HEK293 (cell line): ENCODE results near the gene MLLT10.
A peak's percentile ranks its signal among the peaks of the same experiment; 100 is the strongest.

Experiments
- GLIS2 ChIP-seq: fragments of 450-650 bp; formaldehyde crosslinking; IDR thresholded peaks from 2 replicates; pipeline ENCODE4 v1.5.1; 2016; ENCODE audit warnings: missing biosample characterization, missing genetic modification characterization
- KLF9 ChIP-seq: fragments of 450-650 bp; formaldehyde crosslinking; IDR thresholded peaks from 2 replicates; pipeline ENCODE4 v1.5.1; 2016; ENCODE audit warnings: missing biosample characterization, missing genetic modification characterization, low read depth
- MEIS1 ChIP-seq: sonication (generic); formaldehyde crosslinking; IDR thresholded peaks from 2 replicates; pipeline ENCODE4 v1.8.1; 2022; ENCODE audit warnings: missing genetic modification reagents, mild to moderate bottlenecking, borderline replicate concordance
- MZF1 ChIP-seq: fragments of 450-650 bp; formaldehyde crosslinking; IDR thresholded peaks from 2 replicates; pipeline ENCODE4 v1.5.1; 2017; ENCODE audit warnings: missing biosample characterization, missing genetic modification characterization, borderline replicate concordance
- PRDM1 ChIP-seq: fragments of 450-650 bp; formaldehyde crosslinking; IDR thresholded peaks from 2 replicates; pipeline ENCODE4; 2016; ENCODE audit warnings: missing biosample characterization, missing genetic modification characterization
- SALL2 ChIP-seq: fragments of 450-650 bp; formaldehyde crosslinking; IDR thresholded peaks from 2 replicates; pipeline ENCODE4 v1.5.0; 2017; ENCODE audit warnings: missing biosample characterization, mild to moderate bottlenecking, missing genetic modification characterization, borderline replicate concordance
- SCRT1 ChIP-seq: fragments of 450-650 bp; formaldehyde crosslinking; IDR thresholded peaks from 2 replicates; pipeline ENCODE4 v1.5.1; 2016; ENCODE audit warnings: missing biosample characterization, missing genetic modification characterization, borderline replicate concordance
- WT1 ChIP-seq: fragments of 450-650 bp; formaldehyde crosslinking; IDR thresholded peaks from 2 replicates; pipeline ENCODE4 v1.5.1; 2016; ENCODE audit warnings: missing biosample characterization, missing genetic modification characterization
- ZBTB1 ChIP-seq: fragments of 450-650 bp; formaldehyde crosslinking; IDR thresholded peaks from 2 replicates; pipeline ENCODE4 v1.5.1; 2016; ENCODE audit warnings: missing biosample characterization, missing genetic modification characterization
- ZBTB17 ChIP-seq: fragments of 450-650 bp; formaldehyde crosslinking; IDR thresholded peaks from 2 replicates; pipeline ENCODE4 v1.5.1; 2016; ENCODE audit warnings: missing biosample characterization, missing genetic modification characterization
- ZBTB7A ChIP-seq: fragments of 450-650 bp; formaldehyde crosslinking; IDR thresholded peaks from 2 replicates; pipeline ENCODE4 v1.5.1; 2016; ENCODE audit warnings: low read depth, missing biosample characterization, missing genetic modification characterization
- ZFHX2 ChIP-seq: fragments of 450-650 bp; formaldehyde crosslinking; conservative IDR thresholded peaks from 2 replicates; pipeline ENCODE4 v1.5.1; 2016; ENCODE audit warnings: missing biosample characterization, missing genetic modification characterization
- ZNF169 ChIP-seq: fragments of 450-650 bp; formaldehyde crosslinking; IDR thresholded peaks from 2 replicates; pipeline ENCODE4 v1.5.1; 2016; ENCODE audit warnings: missing biosample characterization, missing genetic modification characterization
- ZNF174 ChIP-seq: fragments of 450-650 bp; formaldehyde crosslinking; IDR thresholded peaks from 2 replicates; pipeline ENCODE4 v1.5.0; 2017; ENCODE audit warnings: missing biosample characterization, mild to moderate bottlenecking, missing genetic modification characterization
- ZNF23 ChIP-seq: fragments of 450-650 bp; formaldehyde crosslinking; IDR thresholded peaks from 2 replicates; pipeline ENCODE4 v1.5.1; 2016; ENCODE audit warnings: missing biosample characterization, missing genetic modification characterization, borderline replicate concordance
- ZNF239 ChIP-seq: fragments of 450-650 bp; formaldehyde crosslinking; IDR thresholded peaks from 2 replicates; pipeline ENCODE4 v1.5.1; 2016; ENCODE audit warnings: missing biosample characterization, missing genetic modification characterization
- ZNF266 ChIP-seq: fragments of 450-650 bp; formaldehyde crosslinking; IDR thresholded peaks from 2 replicates; pipeline ENCODE4 v1.5.1; 2016; ENCODE audit warnings: missing biosample characterization, missing genetic modification characterization, low read depth
- ZNF302 ChIP-seq: fragments of 450-650 bp; formaldehyde crosslinking; IDR thresholded peaks from 2 replicates; pipeline ENCODE4 v1.5.1; 2016; ENCODE audit warnings: missing biosample characterization, missing genetic modification characterization, low read depth
- ZNF324 ChIP-seq: fragments of 450-650 bp; formaldehyde crosslinking; IDR thresholded peaks from 2 replicates; pipeline ENCODE4 v1.5.1; 2016; ENCODE audit warnings: missing biosample characterization, missing genetic modification characterization
- ZNF391 ChIP-seq: fragments of 450-650 bp; formaldehyde crosslinking; IDR thresholded peaks from 2 replicates; pipeline ENCODE4 v1.5.1; 2016; ENCODE audit warnings: low read depth, missing biosample characterization, missing genetic modification characterization, borderline replicate concordance
- ZNF394 ChIP-seq: fragments of 450-650 bp; formaldehyde crosslinking; IDR thresholded peaks from 2 replicates; pipeline ENCODE4 v1.5.1; 2016; ENCODE audit warnings: missing biosample characterization, missing genetic modification characterization, mild to moderate bottlenecking, moderate library complexity, borderline replicate concordance
- ZNF501 ChIP-seq: fragments of 450-650 bp; formaldehyde crosslinking; IDR thresholded peaks from 2 replicates; pipeline ENCODE4 v1.5.1; 2016; ENCODE audit warnings: missing biosample characterization, missing genetic modification characterization
- ZNF514 ChIP-seq: fragments of 450-650 bp; formaldehyde crosslinking; IDR thresholded peaks from 2 replicates; pipeline ENCODE4 v1.5.1; 2016; ENCODE audit warnings: missing biosample characterization, missing genetic modification characterization
- ZNF548 ChIP-seq: fragments of 450-650 bp; formaldehyde crosslinking; IDR thresholded peaks from 2 replicates; pipeline ENCODE4 v1.5.1; 2016; ENCODE audit warnings: missing biosample characterization, missing genetic modification characterization
- ZNF549 ChIP-seq: fragments of 450-650 bp; IDR thresholded peaks from 2 replicates; pipeline ENCODE4 v1.5.1; 2018; ENCODE audit warnings: missing biosample characterization, missing genetic modification characterization, mild to moderate bottlenecking, inconsistent platforms, moderate library complexity
- ZNF596 ChIP-seq: fragments of 450-650 bp; IDR thresholded peaks from 2 replicates; pipeline ENCODE4 v1.5.0; 2018; ENCODE audit warnings: missing biosample characterization, mild to moderate bottlenecking, missing genetic modification characterization, moderate library complexity
- ZNF664 ChIP-seq: fragments of 450-650 bp; formaldehyde crosslinking; IDR thresholded peaks from 2 replicates; pipeline ENCODE4 v1.5.1; 2016; ENCODE audit warnings: missing biosample characterization, missing genetic modification characterization
- ZNF843 ChIP-seq: fragments of 450-650 bp; formaldehyde crosslinking; IDR thresholded peaks from 2 replicates; pipeline ENCODE4 v1.5.1; 2016; ENCODE audit warnings: missing biosample characterization, missing genetic modification characterization
- ZXDB ChIP-seq: fragments of 450-650 bp; formaldehyde crosslinking; IDR thresholded peaks from 2 replicates; pipeline ENCODE4 v1.5.1; 2016; ENCODE audit warnings: missing biosample characterization, missing genetic modification characterization
- TF ChIP-seq, protein P1 (sequence below): fragments of 450-650 bp; formaldehyde crosslinking; IDR thresholded peaks from 2 replicates; pipeline ENCODE4 v1.5.1; 2016; ENCODE audit warnings: missing biosample characterization, missing genetic modification characterization, low read depth
- TF ChIP-seq, protein P2 (sequence below): fragments of 450-650 bp; formaldehyde crosslinking; IDR thresholded peaks from 2 replicates; pipeline ENCODE4 v1.5.1; 2016; ENCODE audit warnings: missing biosample characterization, missing genetic modification characterization
- TF ChIP-seq, protein P3 (sequence below): fragments of 450-650 bp; formaldehyde crosslinking; IDR thresholded peaks from 2 replicates; pipeline ENCODE4 v1.5.1; 2016; ENCODE audit warnings: missing biosample characterization, missing genetic modification characterization, borderline replicate concordance

Gene MLLT10

DNA sequence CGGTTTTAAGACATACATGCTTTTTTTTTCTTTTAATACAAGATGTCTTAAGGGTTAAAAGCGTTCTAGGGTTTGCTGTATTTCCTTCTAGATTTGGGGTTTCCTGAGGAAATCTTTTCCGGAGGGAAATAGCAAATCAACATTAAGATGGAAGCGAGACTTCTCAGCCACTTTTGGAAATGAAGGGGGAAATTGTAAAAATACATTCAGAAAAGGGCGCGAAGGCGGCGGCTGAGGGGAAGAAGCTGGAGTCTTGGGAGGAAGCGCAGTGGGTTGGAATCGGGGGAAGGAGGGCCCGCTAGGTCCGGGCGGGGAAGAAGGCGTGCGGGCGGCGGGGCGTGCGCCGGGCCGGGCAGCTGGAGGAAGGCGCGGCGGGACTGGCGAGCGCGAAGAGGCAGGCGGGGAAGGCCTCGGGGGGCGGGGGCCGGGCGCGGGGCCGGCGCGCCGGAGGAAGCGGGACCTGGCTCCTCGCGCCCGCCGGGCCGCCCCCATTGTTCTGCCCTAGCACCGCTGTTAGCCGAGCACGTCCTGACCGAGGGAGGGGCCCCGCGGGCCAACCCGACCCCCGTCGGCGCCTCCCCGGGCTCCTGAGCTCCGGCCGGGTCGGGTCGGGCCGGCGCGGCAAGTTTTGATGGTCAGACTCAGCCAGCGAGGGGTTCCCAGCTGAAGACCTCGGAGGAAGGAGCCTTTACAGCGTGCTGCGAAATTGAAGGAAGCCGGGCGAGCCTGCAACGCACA is 7.0 kb upstream of the MLLT10 start (continued):
- TF ChIP-seq KLF9 (tag by site-specific recombination) (peak; percentile 75), ZNF549 (tag by site-specific recombination) (no peak), WT1 (no peak), ZNF514 (tag by site-specific recombination) (no peak), ZNF302 (no peak), PRDM1 (tag by site-specific recombination) (no peak), ZNF174 (tag by site-specific recombination) (no peak), ZNF266 (no peak), ZNF548 (tag by site-specific recombination) (no peak), ZNF324 (tag by site-specific recombination) (no peak), ZNF391 (tag by site-specific recombination) (peak; percentile 15; the same call in 1 of the 2 replicates), SALL2 (tag by site-specific recombination) (no peak), ZNF664 (no peak), ZBTB17 (tag by site-specific recombination) (no peak), ZNF501 (tag by site-specific recombination) (no peak; the same call in 1 of the 2 replicates), ZNF169 (no peak), GLIS2 (tag by site-specific recombination) (peak; percentile 94), ZNF394 (tag by site-specific recombination) (peak; percentile 96), ZBTB7A (tag by site-specific recombination) (no peak), ZNF23 (tag by site-specific recombination) (no peak), ZNF843 (tag by site-specific recombination) (no peak), ZNF596 (tag by site-specific recombination) (peak; percentile 35; the same call in 1 of the 2 replicates), MEIS1 (CRISPR knock-in tag) (no peak), ZXDB (peak; percentile 46), SCRT1 (tag by site-specific recombination) (no peak), ZBTB1 (tag by site-specific recombination) (no peak), ZFHX2 (tag by site-specific recombination) (no peak; the same call in 1 of the 2 replicates), MZF1 (tag by site-specific recombination) (no peak), ZNF239 (no peak)
- TF ChIP-seq, protein P1, sequence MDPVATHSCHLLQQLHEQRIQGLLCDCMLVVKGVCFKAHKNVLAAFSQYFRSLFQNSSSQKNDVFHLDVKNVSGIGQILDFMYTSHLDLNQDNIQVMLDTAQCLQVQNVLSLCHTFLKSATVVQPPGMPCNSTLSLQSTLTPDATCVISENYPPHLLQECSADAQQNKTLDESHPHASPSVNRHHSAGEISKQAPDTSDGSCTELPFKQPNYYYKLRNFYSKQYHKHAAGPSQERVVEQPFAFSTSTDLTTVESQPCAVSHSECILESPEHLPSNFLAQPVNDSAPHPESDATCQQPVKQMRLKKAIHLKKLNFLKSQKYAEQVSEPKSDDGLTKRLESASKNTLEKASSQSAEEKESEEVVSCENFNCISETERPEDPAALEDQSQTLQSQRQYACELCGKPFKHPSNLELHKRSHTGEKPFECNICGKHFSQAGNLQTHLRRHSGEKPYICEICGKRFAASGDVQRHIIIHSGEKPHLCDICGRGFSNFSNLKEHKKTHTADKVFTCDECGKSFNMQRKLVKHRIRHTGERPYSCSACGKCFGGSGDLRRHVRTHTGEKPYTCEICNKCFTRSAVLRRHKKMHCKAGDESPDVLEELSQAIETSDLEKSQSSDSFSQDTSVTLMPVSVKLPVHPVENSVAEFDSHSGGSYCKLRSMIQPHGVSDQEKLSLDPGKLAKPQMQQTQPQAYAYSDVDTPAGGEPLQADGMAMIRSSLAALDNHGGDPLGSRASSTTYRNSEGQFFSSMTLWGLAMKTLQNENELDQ: no peak
- TF ChIP-seq, protein P2, sequence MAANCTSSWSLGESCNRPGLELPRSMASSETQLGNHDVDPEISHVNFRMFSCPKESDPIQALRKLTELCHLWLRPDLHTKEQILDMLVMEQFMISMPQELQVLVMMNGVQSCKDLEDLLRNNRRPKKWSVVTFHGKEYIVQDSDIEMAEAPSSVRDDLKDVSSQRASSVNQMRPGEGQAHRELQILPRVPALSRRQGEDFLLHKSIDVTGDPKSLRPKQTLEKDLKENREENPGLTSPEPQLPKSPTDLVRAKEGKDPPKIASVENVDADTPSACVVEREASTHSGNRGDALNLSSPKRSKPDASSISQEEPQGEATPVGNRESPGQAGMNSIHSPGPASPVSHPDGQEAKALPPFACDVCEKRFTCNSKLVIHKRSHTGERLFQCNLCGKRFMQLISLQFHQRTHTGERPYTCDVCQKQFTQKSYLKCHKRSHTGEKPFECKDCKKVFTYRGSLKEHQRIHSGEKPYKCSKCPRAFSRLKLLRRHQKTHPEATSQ (tag by site-specific recombination): 0 out of 2 replicates have a peak, but pooled peaks have one; percentile 57
- TF ChIP-seq, protein P3, sequence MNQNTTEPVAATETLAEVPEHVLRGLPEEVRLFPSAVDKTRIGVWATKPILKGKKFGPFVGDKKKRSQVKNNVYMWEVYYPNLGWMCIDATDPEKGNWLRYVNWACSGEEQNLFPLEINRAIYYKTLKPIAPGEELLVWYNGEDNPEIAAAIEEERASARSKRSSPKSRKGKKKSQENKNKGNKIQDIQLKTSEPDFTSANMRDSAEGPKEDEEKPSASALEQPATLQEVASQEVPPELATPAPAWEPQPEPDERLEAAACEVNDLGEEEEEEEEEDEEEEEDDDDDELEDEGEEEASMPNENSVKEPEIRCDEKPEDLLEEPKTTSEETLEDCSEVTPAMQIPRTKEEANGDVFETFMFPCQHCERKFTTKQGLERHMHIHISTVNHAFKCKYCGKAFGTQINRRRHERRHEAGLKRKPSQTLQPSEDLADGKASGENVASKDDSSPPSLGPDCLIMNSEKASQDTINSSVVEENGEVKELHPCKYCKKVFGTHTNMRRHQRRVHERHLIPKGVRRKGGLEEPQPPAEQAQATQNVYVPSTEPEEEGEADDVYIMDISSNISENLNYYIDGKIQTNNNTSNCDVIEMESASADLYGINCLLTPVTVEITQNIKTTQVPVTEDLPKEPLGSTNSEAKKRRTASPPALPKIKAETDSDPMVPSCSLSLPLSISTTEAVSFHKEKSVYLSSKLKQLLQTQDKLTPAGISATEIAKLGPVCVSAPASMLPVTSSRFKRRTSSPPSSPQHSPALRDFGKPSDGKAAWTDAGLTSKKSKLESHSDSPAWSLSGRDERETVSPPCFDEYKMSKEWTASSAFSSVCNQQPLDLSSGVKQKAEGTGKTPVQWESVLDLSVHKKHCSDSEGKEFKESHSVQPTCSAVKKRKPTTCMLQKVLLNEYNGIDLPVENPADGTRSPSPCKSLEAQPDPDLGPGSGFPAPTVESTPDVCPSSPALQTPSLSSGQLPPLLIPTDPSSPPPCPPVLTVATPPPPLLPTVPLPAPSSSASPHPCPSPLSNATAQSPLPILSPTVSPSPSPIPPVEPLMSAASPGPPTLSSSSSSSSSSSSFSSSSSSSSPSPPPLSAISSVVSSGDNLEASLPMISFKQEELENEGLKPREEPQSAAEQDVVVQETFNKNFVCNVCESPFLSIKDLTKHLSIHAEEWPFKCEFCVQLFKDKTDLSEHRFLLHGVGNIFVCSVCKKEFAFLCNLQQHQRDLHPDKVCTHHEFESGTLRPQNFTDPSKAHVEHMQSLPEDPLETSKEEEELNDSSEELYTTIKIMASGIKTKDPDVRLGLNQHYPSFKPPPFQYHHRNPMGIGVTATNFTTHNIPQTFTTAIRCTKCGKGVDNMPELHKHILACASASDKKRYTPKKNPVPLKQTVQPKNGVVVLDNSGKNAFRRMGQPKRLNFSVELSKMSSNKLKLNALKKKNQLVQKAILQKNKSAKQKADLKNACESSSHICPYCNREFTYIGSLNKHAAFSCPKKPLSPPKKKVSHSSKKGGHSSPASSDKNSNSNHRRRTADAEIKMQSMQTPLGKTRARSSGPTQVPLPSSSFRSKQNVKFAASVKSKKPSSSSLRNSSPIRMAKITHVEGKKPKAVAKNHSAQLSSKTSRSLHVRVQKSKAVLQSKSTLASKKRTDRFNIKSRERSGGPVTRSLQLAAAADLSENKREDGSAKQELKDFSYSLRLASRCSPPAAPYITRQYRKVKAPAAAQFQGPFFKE (tag by site-specific recombination): no peak
